GM23338 (cell line): Measurements from ENCODE around the gene KDM7A. TPM values are rescaled to one million over a fixed set of nuclear protein-coding genes. Genes with fewer than 3 reads are reported as not detected.

Source experiments
- ATAC-seq: fragments of 200-7000 bp; cut with Tn5 transposase; 3 replicates; pipeline ENCODE4 v1.9.1; 2020
- DNase-seq: peaks from one replicate; pipeline ENCODE4 v3.0.0-alpha.2; 2015; ENCODE audit warnings: low spot score
- H2AFZ ChIP-seq: fragments of 200-600 bp; sonication (generic); 2 replicates; pipeline ENCODE4 v1.8.0; 2016; ENCODE audit warnings: antibody characterized with exemption, mild to moderate bottlenecking, moderate library complexity
- H3F3A ChIP-seq: fragments of 200-600 bp; sonication (generic); replicated peaks from 2 replicates; pipeline ENCODE4 v1.8.0; 2017; ENCODE audit warnings: antibody characterized with exemption, mixed run types, low read depth
- H3K27ac ChIP-seq: fragments of 200-600 bp; sonication (generic); 2 replicates; pipeline ENCODE4 v1.6.1; 2016; ENCODE audit warnings: low read depth
- H3K27me3 ChIP-seq: fragments of 200-600 bp; sonication (generic); 2 replicates; pipeline ENCODE4 v1.8.0; 2016; ENCODE audit warnings: mild to moderate bottlenecking, mixed run types, moderate library complexity; ENCODE audit not compliant: insufficient read depth
- H3K36me3 ChIP-seq: fragments of 200-600 bp; sonication (generic); 2 replicates; pipeline ENCODE4 v1.8.0; 2016; ENCODE audit warnings: mild to moderate bottlenecking; ENCODE audit not compliant: insufficient read depth
- H3K4me1 ChIP-seq: fragments of 200-600 bp; sonication (generic); 2 replicates; pipeline ENCODE4 v1.8.0; 2016; ENCODE audit warnings: mild to moderate bottlenecking, moderate library complexity; ENCODE audit not compliant: insufficient read depth
- H3K4me2 ChIP-seq: fragments of 200-600 bp; sonication (generic); 2 replicates; pipeline ENCODE4 v1.7.1; 2017; ENCODE audit warnings: mixed run types
- H3K4me3 ChIP-seq: fragments of 200-600 bp; sonication (generic); 2 replicates; pipeline ENCODE4 v1.6.1; 2016; ENCODE audit warnings: mixed run types
- H3K79me2 ChIP-seq: fragments of 200-600 bp; sonication (generic); replicated peaks from 2 replicates; pipeline ENCODE4 v1.8.0; 2017; ENCODE audit warnings: mild to moderate bottlenecking; ENCODE audit not compliant: insufficient read depth
- H3K9me2 ChIP-seq: fragments of 200-600 bp; sonication (generic); 2 replicates; pipeline ENCODE4 v1.8.0; 2017; ENCODE audit not compliant: insufficient read depth
- H4K20me1 ChIP-seq: fragments of 200-600 bp; sonication (generic); replicated peaks from 2 replicates; pipeline ENCODE4 v1.8.0; 2017; ENCODE audit warnings: mild to moderate bottlenecking; ENCODE audit not compliant: insufficient read depth
- H3K27ac Mint-ChIP-seq: 2 replicates; pipeline ENCODE4 v1.8.0; 2020; ENCODE audit warnings: inconsistent platforms, mild to moderate bottlenecking, moderate library complexity, mixed read lengths
- H3K27me3 Mint-ChIP-seq: 3 replicates; pipeline ENCODE4 v1.8.0; 2022; ENCODE audit warnings: low read depth, mild to moderate bottlenecking, moderate library complexity, mixed read lengths, inconsistent platforms; ENCODE audit not compliant: insufficient read depth, poor library complexity
- H3K36me3 Mint-ChIP-seq: 3 replicates; pipeline ENCODE4 v1.8.0; 2021; ENCODE audit warnings: low read depth, mild to moderate bottlenecking, inconsistent platforms, moderate library complexity, mixed read lengths
- H3K4me1 Mint-ChIP-seq: 3 replicates; pipeline ENCODE4 v1.8.0; 2020; ENCODE audit warnings: mild to moderate bottlenecking, inconsistent platforms, mixed read lengths
- H3K4me3 Mint-ChIP-seq: 3 replicates; pipeline ENCODE4 v1.8.0; 2021; ENCODE audit warnings: moderate library complexity, mild to moderate bottlenecking, inconsistent platforms, mixed read lengths
- H3K9me3 Mint-ChIP-seq: 3 replicates; pipeline ENCODE4 v1.8.0; 2020; ENCODE audit warnings: moderate library complexity, mild to moderate bottlenecking, inconsistent platforms, mixed read lengths
- CREB1 ChIP-seq: fragments of 250-450 bp; sonication (Bioruptor Pico); IDR thresholded peaks from 2 replicates; pipeline ENCODE4 v1.5.0; 2020; ENCODE audit warnings: low read depth, mild to moderate bottlenecking, moderate library complexity
- EZH2 ChIP-seq: fragments of 200-600 bp; sonication (generic); IDR thresholded peaks from one replicate; pipeline ENCODE4 v1.8.0; 2017; ENCODE audit warnings: antibody characterized with exemption, mild to moderate bottlenecking, low read depth; ENCODE audit not compliant: unreplicated experiment
- EZH2phosphoT487 ChIP-seq: fragments of 200-600 bp; sonication (generic); IDR thresholded peaks from one replicate; pipeline ENCODE4 v1.8.1; 2018; ENCODE audit warnings: antibody characterized with exemption; ENCODE audit not compliant: unreplicated experiment
- JUNB ChIP-seq: IDR thresholded peaks from one replicate; pipeline ENCODE4 v1.6.1; 2016; ENCODE audit warnings: antibody characterized with exemption; ENCODE audit not compliant: unreplicated experiment
- ZNF114 ChIP-seq: fragments of 250-450 bp; sonication (Bioruptor Pico); IDR thresholded peaks from 2 replicates; pipeline ENCODE4 v1.5.0; 2020; ENCODE audit warnings: mild to moderate bottlenecking, moderate library complexity
- ZNF331 ChIP-seq: fragments of 250-450 bp; sonication (Bioruptor Pico); IDR thresholded peaks from 2 replicates; pipeline ENCODE4 v1.5.0; 2020; ENCODE audit warnings: low read depth, mild to moderate bottlenecking, moderate library complexity
- ZNF462 ChIP-seq: fragments of 250-450 bp; sonication (Bioruptor Pico); IDR thresholded peaks from 2 replicates; pipeline ENCODE4 v1.5.0; 2020; ENCODE audit warnings: mild to moderate bottlenecking, moderate library complexity
- polyA plus RNA-seq: library from polyadenylated mRNA; unstranded; fragments of >200 nt; fragmentation: Nextera tagmentation; extraction: Ambion mirVana; gene quantifications from 2 replicates; pipeline ENCODE4 v1.2.1, GENCODE V29; 2016
- total RNA-seq: library from RNA; depleted of rRNA; stranded (reverse); fragments of >200 nt; shearing (Covaris generic); gene quantifications from 2 replicates; pipeline ENCODE4 v1.2.3, GENCODE V29; 2014
- TF ChIP-seq, protein P1 (sequence below), 2 experiments: fragments of 200-600 bp in 1 of 2; sonication (generic) in 1 of 2; conservative IDR thresholded peaks; 2 replicates each; pipeline versions ENCODE4 v1.5.1 to v1.6.1; 2016 to 2017; ENCODE audit warnings: antibody characterized with exemption in 2 of 2, low read depth in 2 of 2, mild to moderate bottlenecking in 2 of 2, moderate library complexity in 1 of 2
- TF ChIP-seq, protein P2 (sequence below): IDR thresholded peaks from one replicate; pipeline ENCODE4 v1.6.1; 2018; ENCODE audit warnings: antibody characterized with exemption; ENCODE audit not compliant: unreplicated experiment

The KDM7A gene
- total and polyA plus RNA-seq, 2 experiments from 2014 or later, result 2.3 to 10.8 TPM

DNA sequence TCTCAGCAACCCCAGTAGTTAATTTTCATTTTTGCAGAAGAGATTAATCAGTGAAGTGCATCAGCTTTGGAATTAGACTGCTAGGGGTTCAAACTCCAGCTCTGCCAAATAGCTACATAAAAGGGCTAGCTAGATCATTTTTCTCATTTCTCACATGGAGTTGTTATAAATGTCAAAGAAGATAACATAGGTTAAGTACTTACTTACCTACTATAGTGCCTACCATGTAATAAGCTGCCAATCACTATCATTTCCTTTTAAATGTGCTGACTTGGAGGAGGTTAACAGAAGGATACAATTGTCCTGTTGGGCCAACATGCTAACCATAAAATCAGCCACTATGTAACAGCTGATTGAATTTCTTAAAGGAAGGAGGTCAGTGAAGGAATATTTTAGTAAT, 40.7 kb downstream of the KDM7A start:
- H3K36me3 ChIP-seq, result no peaks in the 10 kb centered on the region
- H3K9me2 ChIP-seq, result no peaks in the 10 kb centered on the region
- H3K27me3 ChIP-seq, result no peaks in the 10 kb centered on the region
- H3K27ac Mint-ChIP-seq, result no peak overlapping the region
- no peaks in the 10 kb centered on the region for H3K27me3 Mint-ChIP-seq
- H3K27ac ChIP-seq, result no peak overlapping the region
- no peak for ATAC-seq
- no peaks in the 10 kb centered on the region for H4K20me1 ChIP-seq
- no peak overlapping the region for H3K4me3 Mint-ChIP-seq
- no peak overlapping the region for H2AFZ ChIP-seq
- 0 out of 2 replicates have a peak, but pooled peaks cover 8% of the 10 kb centered on the region for H3K79me2 ChIP-seq
- no peak overlapping the region for H3K4me3 ChIP-seq
- H3K4me2 ChIP-seq, result no peak overlapping the region
- no peak for TF ChIP-seq CREB1
- TF ChIP-seq, protein P1, sequence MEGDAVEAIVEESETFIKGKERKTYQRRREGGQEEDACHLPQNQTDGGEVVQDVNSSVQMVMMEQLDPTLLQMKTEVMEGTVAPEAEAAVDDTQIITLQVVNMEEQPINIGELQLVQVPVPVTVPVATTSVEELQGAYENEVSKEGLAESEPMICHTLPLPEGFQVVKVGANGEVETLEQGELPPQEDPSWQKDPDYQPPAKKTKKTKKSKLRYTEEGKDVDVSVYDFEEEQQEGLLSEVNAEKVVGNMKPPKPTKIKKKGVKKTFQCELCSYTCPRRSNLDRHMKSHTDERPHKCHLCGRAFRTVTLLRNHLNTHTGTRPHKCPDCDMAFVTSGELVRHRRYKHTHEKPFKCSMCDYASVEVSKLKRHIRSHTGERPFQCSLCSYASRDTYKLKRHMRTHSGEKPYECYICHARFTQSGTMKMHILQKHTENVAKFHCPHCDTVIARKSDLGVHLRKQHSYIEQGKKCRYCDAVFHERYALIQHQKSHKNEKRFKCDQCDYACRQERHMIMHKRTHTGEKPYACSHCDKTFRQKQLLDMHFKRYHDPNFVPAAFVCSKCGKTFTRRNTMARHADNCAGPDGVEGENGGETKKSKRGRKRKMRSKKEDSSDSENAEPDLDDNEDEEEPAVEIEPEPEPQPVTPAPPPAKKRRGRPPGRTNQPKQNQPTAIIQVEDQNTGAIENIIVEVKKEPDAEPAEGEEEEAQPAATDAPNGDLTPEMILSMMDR (conservative IDR thresholded peaks at IDR 0.05; ENCODE audit: low read depth in 2 of 2), result no peak
- TF ChIP-seq EZH2phosphoT487, result no peak
- TF ChIP-seq JUNB, result no peak
- TF ChIP-seq, protein P2, sequence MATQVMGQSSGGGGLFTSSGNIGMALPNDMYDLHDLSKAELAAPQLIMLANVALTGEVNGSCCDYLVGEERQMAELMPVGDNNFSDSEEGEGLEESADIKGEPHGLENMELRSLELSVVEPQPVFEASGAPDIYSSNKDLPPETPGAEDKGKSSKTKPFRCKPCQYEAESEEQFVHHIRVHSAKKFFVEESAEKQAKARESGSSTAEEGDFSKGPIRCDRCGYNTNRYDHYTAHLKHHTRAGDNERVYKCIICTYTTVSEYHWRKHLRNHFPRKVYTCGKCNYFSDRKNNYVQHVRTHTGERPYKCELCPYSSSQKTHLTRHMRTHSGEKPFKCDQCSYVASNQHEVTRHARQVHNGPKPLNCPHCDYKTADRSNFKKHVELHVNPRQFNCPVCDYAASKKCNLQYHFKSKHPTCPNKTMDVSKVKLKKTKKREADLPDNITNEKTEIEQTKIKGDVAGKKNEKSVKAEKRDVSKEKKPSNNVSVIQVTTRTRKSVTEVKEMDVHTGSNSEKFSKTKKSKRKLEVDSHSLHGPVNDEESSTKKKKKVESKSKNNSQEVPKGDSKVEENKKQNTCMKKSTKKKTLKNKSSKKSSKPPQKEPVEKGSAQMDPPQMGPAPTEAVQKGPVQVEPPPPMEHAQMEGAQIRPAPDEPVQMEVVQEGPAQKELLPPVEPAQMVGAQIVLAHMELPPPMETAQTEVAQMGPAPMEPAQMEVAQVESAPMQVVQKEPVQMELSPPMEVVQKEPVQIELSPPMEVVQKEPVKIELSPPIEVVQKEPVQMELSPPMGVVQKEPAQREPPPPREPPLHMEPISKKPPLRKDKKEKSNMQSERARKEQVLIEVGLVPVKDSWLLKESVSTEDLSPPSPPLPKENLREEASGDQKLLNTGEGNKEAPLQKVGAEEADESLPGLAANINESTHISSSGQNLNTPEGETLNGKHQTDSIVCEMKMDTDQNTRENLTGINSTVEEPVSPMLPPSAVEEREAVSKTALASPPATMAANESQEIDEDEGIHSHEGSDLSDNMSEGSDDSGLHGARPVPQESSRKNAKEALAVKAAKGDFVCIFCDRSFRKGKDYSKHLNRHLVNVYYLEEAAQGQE, result no peak
- no peak for TF ChIP-seq ZNF462 (CRISPR knock-in tag)
- no peak for TF ChIP-seq EZH2
- no peak for TF ChIP-seq ZNF114 (CRISPR knock-in tag)
- TF ChIP-seq ZNF331 (CRISPR knock-in tag), result no peak
- peaks cover 6% of the 10 kb centered on the region for H3K36me3 Mint-ChIP-seq
- no peaks in the 10 kb centered on the region for H3K9me3 Mint-ChIP-seq
- no peak for DNase-seq
- peaks cover 20% of the 10 kb centered on the region for H3K4me1 Mint-ChIP-seq
- H3F3A ChIP-seq, result no peaks in the 10 kb centered on the region
- H3K4me1 ChIP-seq, result peaks cover 9% of the 10 kb centered on the region; the same call in 1 of the 2 replicates
